ENCODE measurements around the gene PTTG2. TPM values are rescaled to one million over a fixed set of nuclear protein-coding genes. Genes with fewer than 3 reads are reported as not detected.

Gene PTTG2
- total RNA-seq, 6 donors from 2014 or later: 0.43 to 22.0 (median 0.85) TPM; not detected in 2

GRCh38 chr4:37988670-37989069, 28.5 kb downstream of the PTTG2 start:
- peak in 1 of 2 donors; percentile 61 for ATAC-seq (ENCODE audit: low FRiP score in 2 of 2)
- Histone ChIP-seq H3K27me3 (no peaks in the 10 kb centered on the region), H3K9me3 (no peaks in the 10 kb centered on the region), H3K4me3 (no peak overlapping the region), H3K36me3 (no peaks in the 10 kb centered on the region), H3K4me1 (peaks cover 21 to 32% (median 30%) of the 10 kb centered on the region in 4 donors), H3K27ac (peak overlapping the region in 2 of 4 donors; percentile 79 to 84)
- TF ChIP-seq EP300 (IDR thresholded peaks at IDR 0.05): no peak
- TF ChIP-seq POLR2A (IDR thresholded peaks at IDR 0.05): no peak
- no peak for TF ChIP-seq POLR2AphosphoS5 (IDR thresholded peaks at IDR 0.05)
- no peak for TF ChIP-seq CTCF (IDR thresholded peaks at IDR 0.05)
- 59 to 72% methylated on average over 5 of the region's 5 CpGs for WGBS, 2 donors
- DNase-seq: no peak

DNA sequence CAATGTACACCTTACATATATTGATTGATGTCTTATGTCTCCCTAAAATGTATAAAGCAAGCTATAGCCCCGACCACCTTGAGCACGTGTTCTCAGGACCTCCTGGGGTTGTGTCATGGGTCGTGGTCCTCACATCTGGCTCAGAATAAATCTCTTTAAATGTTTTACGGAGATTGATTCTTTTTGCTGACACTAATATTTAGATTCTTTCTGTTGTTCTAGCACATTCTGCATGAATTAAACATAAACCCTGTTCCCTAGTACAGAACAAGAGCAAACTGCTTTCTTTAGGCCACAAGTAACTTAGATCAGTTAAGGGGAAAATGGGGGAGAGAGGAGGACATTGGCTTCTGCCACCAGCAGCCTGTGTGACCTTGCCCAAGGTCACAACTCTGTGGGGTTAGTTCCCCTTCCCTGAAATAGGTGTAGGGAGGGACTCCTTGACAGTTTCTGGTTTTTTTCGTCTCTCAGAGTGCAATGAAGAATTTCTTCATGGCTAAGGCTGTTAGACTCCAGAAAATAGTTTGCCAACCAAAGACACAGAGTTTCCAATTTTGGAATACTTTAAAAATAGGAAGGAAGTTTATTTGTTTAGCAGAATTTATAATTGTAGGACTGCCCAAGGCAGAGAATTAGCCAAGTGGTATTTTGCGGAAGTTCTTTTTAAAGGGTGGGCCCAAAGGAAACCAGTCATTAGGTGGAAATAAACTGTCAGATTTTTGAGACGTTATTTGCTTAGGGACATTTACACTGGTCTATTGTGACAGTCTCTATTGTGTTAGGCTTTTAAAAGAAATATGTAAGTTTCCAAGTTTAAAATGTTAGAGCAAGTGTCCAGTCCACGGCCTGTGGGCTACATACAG, 29.4 kb downstream of the PTTG2 start:
- no peaks in the 10 kb centered on the region for H3K36me3 ChIP-seq
- H3K27ac ChIP-seq: peak overlapping the region; percentile 65 to 84 (median 74)
- DNase-seq: no peak
- TF ChIP-seq EP300 (IDR thresholded peaks at IDR 0.05) (no peak), CTCF (IDR thresholded peaks at IDR 0.05) (no peak), POLR2A (IDR thresholded peaks at IDR 0.05) (no peak), POLR2AphosphoS5 (IDR thresholded peaks at IDR 0.05) (no peak)
- no peaks in the 10 kb centered on the region for H3K9me3 ChIP-seq
- H3K27me3 ChIP-seq: no peaks in the 10 kb centered on the region
- 52 to 55% methylated on average over 8 of the region's 8 CpGs for WGBS, 2 donors
- ATAC-seq (ENCODE audit: low FRiP score in 2 of 2): peak; percentile 49 to 71
- peaks cover 21 to 35% (median 33%) of the 10 kb centered on the region in 4 donors for H3K4me1 ChIP-seq
- H3K4me3 ChIP-seq: no peak overlapping the region

GRCh38 chr4:37990731-37991245, 30.6 kb downstream of the PTTG2 start:
- no peaks in the 10 kb centered on the region for H3K36me3 ChIP-seq
- DNase-seq (no peak), ATAC-seq (ENCODE audit: low FRiP score in 2 of 2) (no peak)
- no peaks in the 10 kb centered on the region for H3K27me3 ChIP-seq
- WGBS, 2 donors: 73 to 91% methylated on average over 5 of the region's 5 CpGs
- no peak overlapping the region for H3K4me3 ChIP-seq
- TF ChIP-seq EP300 (IDR thresholded peaks at IDR 0.05): peak in 1 of 4 donors; percentile 4
- no peak for TF ChIP-seq POLR2A (IDR thresholded peaks at IDR 0.05)
- H3K9me3 ChIP-seq: no peaks in the 10 kb centered on the region
- H3K4me1 ChIP-seq: peaks cover 23 to 42% (median 37%) of the 10 kb centered on the region in 4 donors
- peak overlapping the region; percentile 65 to 84 (median 74) for H3K27ac ChIP-seq

DNA sequence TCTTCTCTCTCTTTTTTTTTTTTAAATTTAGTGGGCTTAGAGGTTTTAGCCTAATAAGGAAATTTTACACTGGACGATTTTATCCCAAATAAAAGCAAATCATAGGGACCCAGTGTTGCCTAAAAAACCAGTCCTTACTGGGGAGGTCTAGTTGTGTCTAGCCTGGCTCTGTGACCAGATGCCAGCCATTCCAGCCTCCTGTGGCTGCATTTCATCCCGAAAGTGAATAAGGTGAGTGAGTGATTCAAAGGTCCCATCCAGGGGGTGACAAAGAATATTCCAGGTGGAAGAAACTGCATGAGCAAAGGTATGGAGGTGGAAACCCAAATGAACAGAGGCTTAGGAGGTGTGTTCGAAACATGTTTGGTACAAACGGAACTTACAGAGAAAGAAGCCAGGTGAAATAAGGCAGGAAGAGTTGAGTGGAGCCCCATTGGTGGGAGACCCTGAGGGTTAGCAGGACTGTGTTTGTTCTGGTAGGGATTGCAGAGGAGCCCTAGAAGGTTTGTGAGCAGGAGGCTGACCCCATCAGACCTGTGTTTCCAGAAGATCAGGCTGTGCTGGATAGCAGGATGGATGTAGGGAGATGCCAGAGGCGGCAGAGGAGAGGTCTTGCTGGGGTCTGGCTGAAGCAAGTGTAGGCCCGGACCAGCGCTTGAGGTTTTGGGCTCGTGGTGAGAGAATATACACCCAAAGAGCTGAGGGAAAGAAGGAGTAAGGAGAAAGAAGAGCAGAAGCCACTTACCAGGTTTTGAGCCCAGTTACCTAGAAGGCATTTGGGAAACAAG, 31.6 kb downstream of the PTTG2 start:
- Histone ChIP-seq H3K36me3 (no peaks in the 10 kb centered on the region), H3K9me3 (no peaks in the 10 kb centered on the region), H3K27ac (peak overlapping the region; percentile 65 to 84 (median 74)), H3K4me1 (peaks cover 23 to 42% (median 37%) of the 10 kb centered on the region in 4 donors), H3K4me3 (no peak overlapping the region), H3K27me3 (no peaks in the 10 kb centered on the region)
- 92 to 94% methylated on average over 8 of the region's 8 CpGs for WGBS, 2 donors
- TF ChIP-seq EP300 (IDR thresholded peaks at IDR 0.05) (no peak), POLR2AphosphoS5 (IDR thresholded peaks at IDR 0.05) (no peak), CTCF (IDR thresholded peaks at IDR 0.05) (no peak)
- DNase-seq (no peak), ATAC-seq (ENCODE audit: low FRiP score in 2 of 2) (no peak)

DNA sequence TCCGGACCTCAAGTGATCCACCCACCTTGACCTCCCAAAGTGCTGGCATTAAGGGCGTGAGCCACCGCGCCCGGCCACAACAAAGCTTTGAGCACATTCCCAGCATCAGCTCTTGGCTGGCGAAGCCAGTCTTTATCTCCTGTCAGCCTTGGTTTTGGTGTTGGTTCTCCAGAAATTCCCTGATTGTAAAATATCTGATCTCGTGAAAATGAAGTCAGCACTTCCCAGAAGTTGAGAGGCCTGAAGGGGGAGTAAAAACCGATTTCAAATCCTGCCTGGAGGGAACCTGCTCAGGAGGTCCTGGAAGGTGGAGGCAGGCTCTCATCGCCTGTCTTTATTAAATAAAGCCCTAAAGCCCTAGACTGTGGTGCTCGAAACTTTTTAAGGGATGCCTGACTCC, 33.6 kb downstream of the PTTG2 start:
- no peaks in the 10 kb centered on the region for H3K36me3 ChIP-seq
- 93 to 95% methylated on average over 8 to 10 of the region's 10 CpGs for WGBS, 2 donors
- no peaks in the 10 kb centered on the region for H3K9me3 ChIP-seq
- DNase-seq (peak in 1 of 2 donors; percentile 41), ATAC-seq (ENCODE audit: low FRiP score in 2 of 2) (no peak)
- H3K4me1 ChIP-seq: peaks cover 20 to 37% (median 32%) of the 10 kb centered on the region in 4 donors
- H3K27me3 ChIP-seq: no peaks in the 10 kb centered on the region
- no peak for TF ChIP-seq POLR2A (IDR thresholded peaks at IDR 0.05)
- TF ChIP-seq EP300 (IDR thresholded peaks at IDR 0.05): no peak
- TF ChIP-seq POLR2AphosphoS5 (IDR thresholded peaks at IDR 0.05): no peak
- TF ChIP-seq CTCF (IDR thresholded peaks at IDR 0.05): no peak
- no peak overlapping the region for H3K4me3 ChIP-seq
- peak overlapping the region in 1 of 4 donors; percentile 24 for H3K27ac ChIP-seq

All from upper lobe of left lung (tissue), 6 donors.